Brain microvascular endothelial cell (primary cell): Measurements from ENCODE around the gene ATP7B.
A peak's percentile ranks its signal among the peaks of the same experiment; 100 is the strongest.

Experiments used
- DNase-seq: peaks from one replicate; pipeline ENCODE4 v3.0.0-alpha.2; 2020
- H3K27ac ChIP-seq: fragments of 250-450 bp; sonication (Bioruptor Pico); 2 replicates; pipeline ENCODE4 v1.5.1; 2020; ENCODE audit warnings: mild to moderate bottlenecking, moderate library complexity
- H3K27me3 ChIP-seq: fragments of 250-450 bp; sonication (Bioruptor Pico); replicated peaks from 2 replicates; pipeline ENCODE4 v1.5.1; 2020; ENCODE audit warnings: mild to moderate bottlenecking
- H3K36me3 ChIP-seq: fragments of 250-450 bp; sonication (Bioruptor Pico); replicated peaks from 2 replicates; pipeline ENCODE4 v1.5.1; 2020; ENCODE audit warnings: mild to moderate bottlenecking
- H3K4me3 ChIP-seq: 2 replicates; pipeline ENCODE4 v1.5.1; 2011; ENCODE audit warnings: low read depth, mild to moderate bottlenecking, control low read depth, low read length, moderate library complexity
- in situ Hi-C: cut with HindIII; loops from 2 replicates; pipeline ENCODE4 v1.10.0; 2017; ENCODE audit warnings: low sequenced_read_pairs, low pct_ligation_motif_present
- TF ChIP-seq, protein P1 (sequence below): IDR thresholded peaks from 2 replicates; pipeline ENCODE4 v1.5.1; 2011; ENCODE audit warnings: low read depth, mild to moderate bottlenecking, moderate library complexity, low read length, control low read depth, inconsistent platforms; ENCODE audit errors: missing control alignments

Gene ATP7B

DNA sequence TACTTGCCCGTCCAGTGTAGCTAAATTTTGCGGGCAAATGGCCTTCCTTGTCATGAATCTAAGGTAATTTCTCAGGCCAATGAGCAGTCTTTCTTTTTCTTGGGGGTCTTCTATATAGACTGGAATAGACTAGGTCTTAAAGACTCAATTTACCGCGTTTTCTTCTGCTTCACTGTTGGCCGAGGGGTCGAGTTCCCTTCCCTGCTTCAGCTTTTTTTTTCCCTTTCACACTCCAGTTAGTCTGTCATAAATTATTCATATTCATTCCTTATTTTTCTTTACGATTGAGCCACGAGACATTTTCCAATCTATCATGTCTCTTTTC, 1.2 kb upstream of the ATP7B start:
- DNase-seq, result no peak
- in situ Hi-C loops, result no loop called here
- peak overlapping the region; percentile 97 for H3K4me3 ChIP-seq
- H3K27me3 ChIP-seq, result no peaks in the 10 kb centered on the region
- H3K27ac ChIP-seq, result peak overlapping the region; percentile 82
- TF ChIP-seq, protein P1, sequence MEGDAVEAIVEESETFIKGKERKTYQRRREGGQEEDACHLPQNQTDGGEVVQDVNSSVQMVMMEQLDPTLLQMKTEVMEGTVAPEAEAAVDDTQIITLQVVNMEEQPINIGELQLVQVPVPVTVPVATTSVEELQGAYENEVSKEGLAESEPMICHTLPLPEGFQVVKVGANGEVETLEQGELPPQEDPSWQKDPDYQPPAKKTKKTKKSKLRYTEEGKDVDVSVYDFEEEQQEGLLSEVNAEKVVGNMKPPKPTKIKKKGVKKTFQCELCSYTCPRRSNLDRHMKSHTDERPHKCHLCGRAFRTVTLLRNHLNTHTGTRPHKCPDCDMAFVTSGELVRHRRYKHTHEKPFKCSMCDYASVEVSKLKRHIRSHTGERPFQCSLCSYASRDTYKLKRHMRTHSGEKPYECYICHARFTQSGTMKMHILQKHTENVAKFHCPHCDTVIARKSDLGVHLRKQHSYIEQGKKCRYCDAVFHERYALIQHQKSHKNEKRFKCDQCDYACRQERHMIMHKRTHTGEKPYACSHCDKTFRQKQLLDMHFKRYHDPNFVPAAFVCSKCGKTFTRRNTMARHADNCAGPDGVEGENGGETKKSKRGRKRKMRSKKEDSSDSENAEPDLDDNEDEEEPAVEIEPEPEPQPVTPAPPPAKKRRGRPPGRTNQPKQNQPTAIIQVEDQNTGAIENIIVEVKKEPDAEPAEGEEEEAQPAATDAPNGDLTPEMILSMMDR, result no peak
- no peaks in the 10 kb centered on the region for H3K36me3 ChIP-seq

DNA sequence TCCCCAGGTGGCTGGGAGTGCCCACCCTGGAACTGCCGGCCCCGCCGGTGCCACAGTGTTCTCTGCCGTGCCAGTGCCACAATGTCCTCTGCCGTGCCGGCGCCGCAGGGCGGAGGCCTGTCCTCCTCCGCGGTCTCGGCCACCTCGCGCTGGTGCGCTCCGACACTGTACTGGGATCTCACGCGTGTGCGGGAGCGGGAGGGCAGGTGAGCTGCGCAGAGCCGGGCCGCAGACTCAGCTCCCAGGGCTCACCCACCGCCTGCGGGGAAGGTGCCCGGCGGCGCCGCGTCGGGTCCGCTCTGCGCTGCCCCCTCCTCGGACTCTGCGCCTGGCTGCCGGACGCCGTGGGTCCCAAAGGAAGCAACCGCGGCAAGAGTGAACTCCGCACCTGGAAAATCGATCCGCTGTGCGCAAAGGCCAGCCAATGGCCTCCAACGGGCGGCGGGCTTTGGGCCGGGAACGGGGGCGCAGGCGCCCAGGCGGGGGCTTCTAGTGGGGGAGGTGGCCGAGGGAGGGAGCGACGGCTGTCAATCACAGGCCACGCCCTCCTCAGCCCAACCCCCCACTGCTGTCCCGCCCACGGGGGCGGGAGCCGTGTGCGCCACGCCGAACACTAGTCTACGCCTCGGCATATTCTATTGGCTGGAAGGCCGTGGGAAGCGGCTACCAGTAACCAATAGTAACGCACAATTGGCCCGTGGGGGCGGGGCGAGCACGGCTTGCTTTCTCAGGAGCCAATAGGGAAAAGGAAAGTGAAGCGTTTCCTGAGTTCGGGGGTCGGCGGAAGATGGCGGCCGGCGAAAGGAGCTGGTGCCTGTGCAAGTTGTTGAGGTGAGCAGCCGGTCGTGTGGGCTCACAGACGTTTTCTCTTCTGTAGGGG, 622 bp upstream of the ATP7B start, which contains the start of gene ALG11:
Gene ALG11, plus strand, starts transcription at position 767 of the 880 bp plus-strand sequence. Its CDS starts 21 bp downstream, at position 788.
- TF ChIP-seq, protein P1, result no peak
- Histone ChIP-seq H3K27ac (peak within 1 kb of the TSS; percentile 82), H3K4me3 (peak within 1 kb of the TSS; percentile 97), H3K27me3 (no peaks in the 10 kb centered on the region), H3K36me3 (no peaks in the 10 kb centered on the region)
- in situ Hi-C loops, result no loop called here
- DNase-seq, result peak; percentile 100

DNA sequence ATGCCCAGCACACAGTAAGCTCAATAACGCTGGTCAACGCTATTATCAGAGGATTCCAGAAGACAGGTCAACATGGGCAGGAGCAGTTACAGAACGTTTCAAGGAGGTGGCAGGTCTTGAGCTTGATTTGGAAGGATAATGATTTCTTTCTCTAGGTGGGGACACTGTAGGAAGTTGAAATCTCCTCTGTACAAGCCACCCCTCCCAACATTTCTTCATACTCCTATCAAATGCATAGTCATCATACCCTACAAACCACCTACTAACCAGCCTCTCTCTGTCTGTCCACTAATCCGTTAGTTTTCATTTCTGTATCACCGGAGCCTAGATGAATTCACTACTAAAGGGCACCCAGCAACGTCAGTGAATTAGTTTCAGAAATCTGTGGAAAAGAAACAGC, 1.3 kb downstream of the ATP7B start:
- no peaks in the 10 kb centered on the region for H3K36me3 ChIP-seq
- H3K27me3 ChIP-seq, result no peaks in the 10 kb centered on the region
- H3K27ac ChIP-seq, result no peak overlapping the region
- no peak overlapping the region for H3K4me3 ChIP-seq
- TF ChIP-seq, protein P1, result no peak
- in situ Hi-C loops, result no loop called here
- no peak for DNase-seq

DNA sequence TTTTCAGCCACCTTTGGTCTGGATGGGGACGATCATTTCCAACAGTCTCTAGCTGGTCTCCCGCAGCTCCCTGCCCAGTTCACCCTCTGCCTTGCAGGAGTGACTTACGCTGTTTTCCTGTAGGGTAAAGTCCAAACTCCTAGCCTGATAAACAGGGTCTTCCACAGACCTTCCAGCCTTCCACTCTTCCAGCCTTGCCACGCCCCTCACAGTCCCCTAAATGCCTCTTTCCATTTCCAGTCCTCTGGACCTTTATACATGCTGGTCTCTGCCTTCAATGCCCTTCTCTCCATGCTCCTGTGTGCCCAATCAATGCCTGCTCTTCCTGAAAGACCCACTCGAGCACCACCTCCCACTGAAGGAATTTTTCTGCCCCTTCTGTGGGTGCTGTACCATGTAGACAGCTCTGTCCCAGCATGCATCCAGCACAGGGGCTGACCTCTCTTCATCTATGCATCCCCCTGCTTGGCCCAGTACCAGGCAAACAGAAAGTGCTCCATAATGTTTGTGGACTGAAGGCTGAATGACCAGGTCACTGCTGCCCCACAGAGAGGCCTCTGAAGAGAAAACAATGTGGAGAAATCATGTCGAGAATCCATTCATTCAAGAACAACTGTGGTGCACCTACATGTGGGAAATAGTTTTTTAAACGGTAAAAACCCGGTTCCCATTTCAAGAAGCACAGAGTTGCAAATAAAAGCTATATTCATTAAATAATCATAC, 4.6 kb downstream of the ATP7B start:
- DNase-seq, result no peak
- Histone ChIP-seq H3K4me3 (no peak overlapping the region), H3K36me3 (no peaks in the 10 kb centered on the region), H3K27ac (no peak overlapping the region), H3K27me3 (no peaks in the 10 kb centered on the region)
- in situ Hi-C loops, result no loop called here
- TF ChIP-seq, protein P1, result no peak

DNA sequence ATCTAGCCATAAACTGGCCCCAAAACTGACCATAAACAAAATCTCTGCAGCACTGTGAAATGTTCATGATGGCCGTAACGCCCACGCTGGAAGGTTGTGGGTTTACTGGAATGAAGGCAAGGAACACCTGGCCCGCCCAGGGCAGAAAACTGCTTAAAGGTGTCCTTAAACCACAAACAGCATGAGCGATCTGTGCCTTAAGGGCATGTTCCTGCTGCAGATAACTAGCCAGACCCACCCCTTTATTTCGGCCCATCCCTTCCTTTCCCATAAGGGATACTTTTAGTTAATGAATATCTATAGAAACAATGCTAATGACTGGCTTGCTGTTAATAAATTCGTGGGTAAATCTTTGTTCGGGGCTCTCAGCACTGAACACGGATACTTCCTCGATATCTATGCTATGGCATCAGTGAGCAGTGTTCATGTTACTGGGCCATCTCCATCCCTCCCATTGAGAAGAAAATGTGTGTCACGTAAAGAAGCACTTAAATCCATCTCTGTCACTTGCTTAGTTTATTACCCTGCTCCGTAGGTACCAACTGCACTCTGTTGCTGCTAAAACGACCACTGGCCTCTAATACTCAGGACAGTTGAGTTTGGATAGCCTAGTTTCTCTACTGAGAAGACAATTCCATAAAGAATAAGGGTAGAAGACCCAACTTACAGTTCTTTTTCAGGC, 5.3 kb downstream of the ATP7B start:
- in situ Hi-C loops, result no loop called here
- Histone ChIP-seq H3K4me3 (no peak overlapping the region), H3K27ac (no peak overlapping the region), H3K27me3 (no peaks in the 10 kb centered on the region), H3K36me3 (no peaks in the 10 kb centered on the region)
- DNase-seq, result no peak
- TF ChIP-seq, protein P1, result no peak
